Left lung (tissue), 10 donors: ENCODE results near the gene UST. TPM values are rescaled to one million over a fixed set of nuclear protein-coding genes. Genes with fewer than 3 reads are reported as not detected.

Source experiments
- ATAC-seq: fragments of 200-7000 bp; cut with Tn5 transposase; one replicate; pipeline ENCODE4 v1.9.1; 2020; ENCODE audit warnings: moderate library complexity
- DNase-seq, 4 donors: peaks; one replicate each; pipeline ENCODE4 v3.0.0-alpha.2; 2013 to 2020
- H3K27ac ChIP-seq, 2 donors: fragments of 200-600 bp; sonication (generic) in 1 of 2; one replicate each; pipeline versions ENCODE4 v1.5.0 to v1.8.0; 2020 to 2021
- H3K27me3 ChIP-seq, 2 donors: fragments of 200-600 bp; sonication (generic) in 1 of 2; one replicate each; pipeline versions ENCODE4 v1.5.0 to v1.8.0; 2020 to 2021
- H3K36me3 ChIP-seq, 2 donors: fragments of 200-600 bp; sonication (generic) in 1 of 2; one replicate each; pipeline versions ENCODE4 v1.5.0 to v1.8.0; 2020 to 2021
- H3K4me1 ChIP-seq, 2 donors: fragments of 200-600 bp; one replicate each; pipeline ENCODE4 v1.8.0; 2021
- H3K4me3 ChIP-seq, 2 donors: fragments of 200-600 bp; sonication (generic) in 1 of 2; one replicate each; pipeline versions ENCODE4 v1.5.0 to v1.8.0; 2020 to 2021; ENCODE audit warnings: mild to moderate bottlenecking in 1 of 2
- H3K9me3 ChIP-seq, 2 donors: fragments of 200-600 bp; sonication (generic) in 1 of 2; one replicate each; pipeline versions ENCODE4 v1.5.0 to v1.8.0; 2020 to 2021
- intact Hi-C, 2 donors: fragments of 100-400 bp; cut with DNase I; formaldehyde crosslinking; loops; one replicate each; pipeline versions ENCODE4 v1.11.2 to v1.14.2; 2022
- polyA plus RNA-seq, 6 donors: library from polyadenylated mRNA; unstranded; fragments of 120-200 nt; gene quantifications; one replicate each; pipeline ENCODE4 v1.2.1, GENCODE V29; 2013; ENCODE audit not compliant: insufficient read length in 6 of 6
- total RNA-seq, 2 donors: library from RNA; stranded (reverse); fragmentation: NEBNext Ultra II Directional; extraction: Animal tissue kit (Norgen Biotek cat#: 25700); gene quantifications; one replicate each; pipeline ENCODE4 v1.2.1, GENCODE V29; 2021
- TF ChIP-seq, protein P1 (sequence below), 2 donors: fragments of 200-600 bp; sonication (generic) in 1 of 2; IDR thresholded peaks; one replicate each; pipeline versions ENCODE4 v1.5.0 to v1.8.0; 2021; ENCODE audit warnings: antibody characterized with exemption in 2 of 2
- donor health status: DM: no; HTN: yes; CAD: no.
- donor health status: DM: no; HTN: no; CAD: no.

UST gene
- total and polyA plus RNA-seq, 8 donors: 7.4 to 17.0 (median 9.5) TPM

DNA sequence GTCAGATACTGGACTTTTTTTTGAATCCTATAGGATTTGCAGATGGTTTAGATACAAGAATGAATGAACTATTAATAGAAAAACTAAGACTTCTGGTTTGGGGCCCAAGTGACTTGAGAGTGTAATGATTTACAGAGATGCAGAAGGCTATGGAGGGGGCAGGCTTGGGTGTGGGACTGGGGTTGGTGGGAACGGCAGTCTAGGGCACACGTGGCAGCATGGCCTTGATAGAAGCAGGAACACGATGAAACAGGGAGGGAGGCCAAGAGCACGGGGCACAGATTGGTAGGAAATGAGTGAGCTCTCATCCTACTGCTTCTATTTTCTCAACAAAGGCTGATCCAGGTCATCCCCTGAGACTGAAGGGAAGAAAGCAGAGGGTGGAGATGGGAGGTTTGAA, 3.4 kb upstream of the UST start:
- Histone ChIP-seq H3K4me3 (no peak overlapping the region), H3K27me3 (peaks cover 0 to 37% of the 10 kb centered on the region in 2 donors), H3K36me3 (no peaks in the 10 kb centered on the region), H3K4me1 (peaks cover 4 to 27% of the 10 kb centered on the region in 2 donors), H3K9me3 (no peaks in the 10 kb centered on the region), H3K27ac (no peak overlapping the region)
- intact Hi-C loops: loop anchor here in 1 of 2 donors (10.0 kb wide), 1 partner anchor 211 kb away; no protein-coding TSS in a partner anchor
- TF ChIP-seq, protein P1, sequence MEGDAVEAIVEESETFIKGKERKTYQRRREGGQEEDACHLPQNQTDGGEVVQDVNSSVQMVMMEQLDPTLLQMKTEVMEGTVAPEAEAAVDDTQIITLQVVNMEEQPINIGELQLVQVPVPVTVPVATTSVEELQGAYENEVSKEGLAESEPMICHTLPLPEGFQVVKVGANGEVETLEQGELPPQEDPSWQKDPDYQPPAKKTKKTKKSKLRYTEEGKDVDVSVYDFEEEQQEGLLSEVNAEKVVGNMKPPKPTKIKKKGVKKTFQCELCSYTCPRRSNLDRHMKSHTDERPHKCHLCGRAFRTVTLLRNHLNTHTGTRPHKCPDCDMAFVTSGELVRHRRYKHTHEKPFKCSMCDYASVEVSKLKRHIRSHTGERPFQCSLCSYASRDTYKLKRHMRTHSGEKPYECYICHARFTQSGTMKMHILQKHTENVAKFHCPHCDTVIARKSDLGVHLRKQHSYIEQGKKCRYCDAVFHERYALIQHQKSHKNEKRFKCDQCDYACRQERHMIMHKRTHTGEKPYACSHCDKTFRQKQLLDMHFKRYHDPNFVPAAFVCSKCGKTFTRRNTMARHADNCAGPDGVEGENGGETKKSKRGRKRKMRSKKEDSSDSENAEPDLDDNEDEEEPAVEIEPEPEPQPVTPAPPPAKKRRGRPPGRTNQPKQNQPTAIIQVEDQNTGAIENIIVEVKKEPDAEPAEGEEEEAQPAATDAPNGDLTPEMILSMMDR (IDR thresholded peaks at IDR 0.05): no peak
- DNase-seq: no peak
- ATAC-seq: no peak

DNA sequence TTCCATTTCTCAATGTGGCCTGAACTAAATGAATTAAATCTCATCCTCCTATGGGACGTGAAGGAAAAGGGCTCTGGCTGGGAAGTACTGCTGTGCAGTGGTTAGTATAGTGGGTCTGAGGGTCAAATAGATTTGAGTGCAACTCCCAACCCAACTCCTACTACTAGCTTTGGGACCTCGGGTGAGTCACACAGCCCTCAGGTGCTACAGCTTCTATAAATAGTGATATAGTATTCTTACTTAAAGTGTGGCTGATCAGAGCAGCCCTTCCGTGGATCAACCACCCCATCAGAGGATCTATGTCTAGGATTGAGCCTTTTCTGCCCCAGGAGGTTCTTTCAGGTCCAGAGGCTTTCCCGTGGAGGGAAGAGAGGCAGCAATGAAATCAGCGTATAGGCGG, 904 bp upstream of the UST start:
- intact Hi-C loops: loop anchor here in 1 of 2 donors (10.0 kb wide), 1 partner anchor 209 kb away; no protein-coding TSS in a partner anchor

DNA sequence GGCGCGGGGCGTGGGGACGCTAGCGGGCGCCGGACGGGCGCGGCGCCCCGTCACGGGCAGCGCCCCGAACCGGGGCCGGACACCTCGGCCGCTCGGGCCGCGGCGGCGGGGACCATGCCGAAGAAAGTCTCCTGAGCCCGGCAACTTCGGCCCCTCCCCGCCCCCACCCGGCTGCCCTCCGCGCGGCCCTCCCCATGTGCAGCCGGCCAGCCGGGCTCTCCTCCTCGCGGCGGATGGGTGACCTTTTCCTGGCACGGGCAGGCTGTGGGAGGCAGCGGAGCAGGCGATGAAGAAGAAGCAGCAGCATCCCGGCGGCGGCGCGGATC, 278 bp downstream of the UST start:
- peak in 3 of 4 donors; percentile 48 to 82 (median 60) for DNase-seq
- TF ChIP-seq, protein P1 (IDR thresholded peaks at IDR 0.05): no peak
- Histone ChIP-seq H3K4me1 (peaks cover 0 to 25% of the 10 kb centered on the region in 2 donors), H3K4me3 (peak overlapping the region; percentile 51 to 69), H3K27me3 (peaks cover 0 to 69% of the 10 kb centered on the region in 2 donors), H3K27ac (peak overlapping the region; percentile 68 to 92), H3K9me3 (no peaks in the 10 kb centered on the region), H3K36me3 (no peaks in the 10 kb centered on the region)
- ATAC-seq: peak; percentile 11
- intact Hi-C loops: loop anchor here in 1 of 2 donors (10.0 kb wide), 1 partner anchor 208 kb away; no protein-coding TSS in a partner anchor

More for the DNA sequence above, 904 bp upstream of the UST start:
- Histone ChIP-seq H3K4me1 (peaks cover 0 to 25% of the 10 kb centered on the region in 2 donors), H3K9me3 (no peaks in the 10 kb centered on the region), H3K4me3 (peak overlapping the region; percentile 51 to 69), H3K36me3 (no peaks in the 10 kb centered on the region), H3K27me3 (peaks cover 0 to 62% of the 10 kb centered on the region in 2 donors), H3K27ac (peak overlapping the region; percentile 68 to 92)
- TF ChIP-seq, protein P1 (IDR thresholded peaks at IDR 0.05): no peak
- ATAC-seq (peak; percentile 1), DNase-seq (no peak)

DNA sequence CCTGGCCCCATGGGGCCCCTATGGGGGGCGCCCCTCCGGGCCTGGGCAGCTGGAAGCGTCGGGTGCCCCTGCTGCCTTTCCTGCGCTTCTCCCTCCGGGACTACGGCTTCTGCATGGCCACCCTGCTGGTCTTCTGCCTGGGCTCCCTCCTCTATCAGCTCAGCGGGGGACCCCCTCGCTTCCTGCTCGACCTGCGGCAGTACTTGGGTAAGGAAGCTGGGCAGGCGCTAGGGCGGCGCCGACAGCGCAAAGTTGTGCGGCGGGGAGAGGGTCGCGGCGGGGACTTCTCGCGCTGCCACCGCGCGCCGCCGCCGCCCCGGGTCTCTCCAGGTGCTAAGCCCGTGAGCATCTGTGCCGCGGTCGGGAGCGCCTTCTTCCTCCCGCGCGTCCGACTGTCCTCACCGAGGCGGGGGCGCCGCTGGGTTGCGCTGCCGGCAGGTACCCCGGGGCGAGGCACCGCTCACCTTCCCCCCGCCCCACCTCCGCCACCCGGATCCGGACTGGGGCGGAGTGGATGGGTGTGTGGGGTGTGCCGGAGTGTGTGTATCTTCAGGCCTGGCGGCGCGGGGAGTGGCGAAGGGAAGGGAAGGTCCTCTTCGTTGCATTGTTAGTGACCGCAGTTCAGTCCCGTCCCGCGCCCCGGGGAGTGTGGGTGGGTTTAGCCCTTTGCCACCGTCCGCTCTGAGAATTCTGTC, 788 bp downstream of the UST start:
- H3K4me3 ChIP-seq: peak overlapping the region; percentile 51 to 69
- ATAC-seq (peak; percentile 76), DNase-seq (peak; percentile 43 to 87 (median 60))
- H3K27me3 ChIP-seq: peaks cover 0 to 74% of the 10 kb centered on the region in 2 donors
- TF ChIP-seq, protein P1 (IDR thresholded peaks at IDR 0.05): no peak
- H3K36me3 ChIP-seq: no peaks in the 10 kb centered on the region
- intact Hi-C loops: loop anchor here in 1 of 2 donors (10.0 kb wide), 1 partner anchor 207 kb away; no protein-coding TSS in a partner anchor
- H3K27ac ChIP-seq: peak overlapping the region; percentile 68 to 92
- H3K9me3 ChIP-seq: no peaks in the 10 kb centered on the region
- H3K4me1 ChIP-seq: peaks cover 0 to 25% of the 10 kb centered on the region in 2 donors

DNA sequence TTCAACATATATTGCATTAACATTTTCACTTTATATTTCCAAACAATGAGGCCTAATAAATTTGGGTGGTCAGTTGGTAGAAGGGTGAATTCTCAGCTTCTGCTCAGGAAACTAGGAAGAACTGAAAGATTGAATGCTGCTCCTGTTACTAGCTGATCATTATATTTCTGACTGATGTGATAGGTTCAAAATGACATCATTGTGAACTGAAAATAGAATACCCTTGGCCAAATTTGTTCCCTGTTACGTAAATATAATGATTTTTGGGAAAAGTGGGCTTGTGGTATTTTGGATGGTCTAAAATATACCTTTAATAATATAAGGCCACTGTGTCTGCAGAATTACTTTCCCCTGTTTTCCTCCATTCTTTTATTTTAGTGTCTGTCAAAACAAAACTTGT, 2.8 kb downstream of the UST start:
- Histone ChIP-seq H3K9me3 (no peaks in the 10 kb centered on the region), H3K27me3 (peaks cover 0 to 76% of the 10 kb centered on the region in 2 donors), H3K4me1 (peaks cover 0 to 25% of the 10 kb centered on the region in 2 donors), H3K36me3 (no peaks in the 10 kb centered on the region), H3K4me3 (no peak overlapping the region), H3K27ac (no peak overlapping the region)
- intact Hi-C loops: loop anchor here in 1 of 2 donors (10.0 kb wide), 1 partner anchor 205 kb away; no protein-coding TSS in a partner anchor
- TF ChIP-seq, protein P1 (IDR thresholded peaks at IDR 0.05): no peak
- ATAC-seq: no peak
- DNase-seq: no peak
